Peyer's patch (tissue), 4 donors: ENCODE measurements around the gene TIMP1.

Source experiments
- CTCF ChIP-seq, 6 experiments: fragments of 450-650 bp in 4 of 6; fragments of 200-600 bp in 2 of 6; sonication (generic) in 1 of 6; IDR thresholded peaks; one replicate each; pipeline ENCODE4 v1.5.1; 2017 to 2019; ENCODE audit warnings: antibody characterized with exemption in 6 of 6, mild to moderate bottlenecking in 3 of 6, moderate library complexity in 1 of 6
- POLR2A ChIP-seq, 2 donors: fragments of 450-650 bp; IDR thresholded peaks; one replicate each; pipeline ENCODE4 v1.5.1; 2017; ENCODE audit warnings: antibody characterized with exemption in 2 of 2, mild to moderate bottlenecking in 2 of 2, moderate library complexity in 2 of 2

- no peak for TF ChIP-seq CTCF (IDR thresholded peaks at IDR 0.05)
- TF ChIP-seq POLR2A (IDR thresholded peaks at IDR 0.05): no peak
Measured at GRCh38 chrX:47572773-47573340, 9.4 kb upstream of the TIMP1 start.
